Mesendoderm (in vitro differentiated cells): ENCODE data around the gene EVI5.
"Not testable (repeated sequence)": the region's sequence is repeated elsewhere in the genome, so short reads cannot be mapped to it uniquely, and the experiment has no call there.

ENCODE experiments used
- DNase-seq: peaks from one replicate; pipeline ENCODE4 v3.0.0; 2013
- H2AK5ac ChIP-seq: 2 replicates; pipeline ENCODE4 v1.6.1; 2013; ENCODE audit warnings: low read length, inconsistent platforms
- H2BK120ac ChIP-seq: 2 replicates; pipeline ENCODE4 v1.6.1; 2013; ENCODE audit warnings: low read depth, mild to moderate bottlenecking, low read length, moderate library complexity, mixed read lengths
- H2BK15ac ChIP-seq: replicated peaks from 2 replicates; pipeline ENCODE4 v1.6.1; 2013; ENCODE audit warnings: low read depth, mild to moderate bottlenecking, moderate library complexity
- H2BK5ac ChIP-seq: 2 replicates; pipeline ENCODE4 v1.6.1; 2013; ENCODE audit warnings: low read length, inconsistent platforms
- H3K18ac ChIP-seq: 2 replicates; pipeline ENCODE4 v1.6.1; 2013; ENCODE audit warnings: mild to moderate bottlenecking, low read length, mixed read lengths
- H3K23ac ChIP-seq: one replicate; pipeline ENCODE4 v1.6.1; 2013; ENCODE audit warnings: low read length
- H3K27ac ChIP-seq: 2 replicates; pipeline ENCODE4 v1.5.1; 2013; ENCODE audit warnings: low read depth, mild to moderate bottlenecking, inconsistent platforms, low read length, moderate library complexity
- H3K27me3 ChIP-seq: 2 replicates; pipeline ENCODE4 v1.6.1; 2013; ENCODE audit warnings: low read length, control low read depth, mild to moderate bottlenecking, inconsistent platforms; ENCODE audit not compliant: insufficient read depth, poor library complexity
- H3K36me3 ChIP-seq: 2 replicates; pipeline ENCODE4 v1.6.1; 2013; ENCODE audit warnings: low read length, inconsistent platforms; ENCODE audit not compliant: control insufficient read depth, insufficient read depth
- H3K4ac ChIP-seq: one replicate; pipeline ENCODE4 v1.6.1; 2013; ENCODE audit warnings: low read depth, mild to moderate bottlenecking, low read length, moderate library complexity
- H3K4me1 ChIP-seq: 2 replicates; pipeline ENCODE4 v1.6.1; 2013; ENCODE audit warnings: low read depth, low read length, inconsistent platforms; ENCODE audit not compliant: control insufficient read depth
- H3K4me2 ChIP-seq: 2 replicates; pipeline ENCODE4 v1.6.1; 2013; ENCODE audit warnings: low read length
- H3K4me3 ChIP-seq: 2 replicates; pipeline ENCODE4 v1.5.1; 2013; ENCODE audit warnings: mild to moderate bottlenecking, low read length
- H3K56ac ChIP-seq: one replicate; pipeline ENCODE4 v1.6.1; 2013; ENCODE audit warnings: low read length
- H3K79me1 ChIP-seq: 2 replicates; pipeline ENCODE4 v1.6.1; 2013; ENCODE audit warnings: low read length, inconsistent platforms
- H3K79me2 ChIP-seq: 2 replicates; pipeline ENCODE4 v1.6.1; 2013; ENCODE audit warnings: mild to moderate bottlenecking, low read length; ENCODE audit not compliant: control insufficient read depth, insufficient read depth
- H3K9ac ChIP-seq: 2 replicates; pipeline ENCODE4 v1.6.1; 2013; ENCODE audit warnings: low read length, inconsistent platforms
- H4K5ac ChIP-seq: one replicate; pipeline ENCODE4 v1.6.1; 2013; ENCODE audit warnings: low read length
- H4K8ac ChIP-seq: one replicate; pipeline ENCODE4 v1.6.1; 2013; ENCODE audit warnings: low read depth, mild to moderate bottlenecking, control low read depth, low read length, moderate library complexity
- WGBS: extraction: QIAGEN DNeasy Blood & Tissue Kit; methylation state at CpG from one replicate; pipeline ENCODE4 v1.1.7; 2013; ENCODE audit warnings: low lambda C conversion rate, missing lambda C conversion rate; ENCODE audit not compliant: insufficient coverage; ENCODE audit errors: extremely low coverage; 5-methylcytosine and 5-hydroxymethylcytosine counted together

EVI5 gene

GRCh38 chr1:92790867-92791266 lies 6.0 kb upstream of the EVI5 start:
- no peaks in the 10 kb centered on the region for H3K79me1 ChIP-seq
- H3K18ac ChIP-seq, result no peak overlapping the region
- H4K8ac ChIP-seq, result no peak overlapping the region
- no peak overlapping the region for H3K56ac ChIP-seq
- no peak overlapping the region for H3K23ac ChIP-seq
- no peak overlapping the region for H3K4me2 ChIP-seq
- H3K27me3 ChIP-seq, result no peaks in the 10 kb centered on the region
- WGBS, result no CpG with 5 or more reads among the region's 2 CpGs
- no peak overlapping the region for H3K27ac ChIP-seq
- no peak overlapping the region for H4K5ac ChIP-seq
- H3K4ac ChIP-seq, result no peak overlapping the region
- H3K4me1 ChIP-seq, result peaks cover 2% of the 10 kb centered on the region
- H3K36me3 ChIP-seq, result no peaks in the 10 kb centered on the region
- H2BK120ac ChIP-seq, result no peak overlapping the region
- no peak overlapping the region for H2BK15ac ChIP-seq
- H3K4me3 ChIP-seq, result no peak overlapping the region
- H2BK5ac ChIP-seq, result no peak overlapping the region
- H2AK5ac ChIP-seq, result no peak overlapping the region
- DNase-seq, result no peak
- no peak overlapping the region for H3K9ac ChIP-seq
- no peaks in the 10 kb centered on the region for H3K79me2 ChIP-seq

GRCh38 chr1:92790081-92790480 lies 5.2 kb upstream of the EVI5 start:
- Histone ChIP-seq H3K4me3 (no peak overlapping the region), H3K79me1 (no peaks in the 10 kb centered on the region), H4K8ac (no peak overlapping the region), H4K5ac (no peak overlapping the region), H3K56ac (no peak overlapping the region), H2BK15ac (no peak overlapping the region), H3K18ac (no peak overlapping the region), H3K4me1 (peaks cover 2% of the 10 kb centered on the region), H3K79me2 (no peaks in the 10 kb centered on the region), H3K23ac (no peak overlapping the region), H3K9ac (no peak overlapping the region), H3K4me2 (no peak overlapping the region), H2AK5ac (no peak overlapping the region), H3K27me3 (no peaks in the 10 kb centered on the region), H3K4ac (no peak overlapping the region), H2BK120ac (no peak overlapping the region), H3K27ac (no peak overlapping the region), H2BK5ac (no peak overlapping the region), H3K36me3 (no peaks in the 10 kb centered on the region)
- DNase-seq, result no peak

- Histone ChIP-seq H2AK5ac (no peak overlapping the region), H3K27ac (no peak overlapping the region), H2BK15ac (no peak overlapping the region), H3K9ac (no peak overlapping the region), H3K27me3 (no peaks in the 10 kb centered on the region), H3K36me3 (no peaks in the 10 kb centered on the region), H3K4me2 (no peak overlapping the region), H3K79me1 (peaks cover 3% of the 10 kb centered on the region), H2BK5ac (no peak overlapping the region), H3K4me3 (no peak overlapping the region), H3K4me1 (no peaks in the 10 kb centered on the region), H3K4ac (no peak overlapping the region), H3K23ac (no peak overlapping the region), H4K5ac (no peak overlapping the region), H2BK120ac (no peak overlapping the region), H4K8ac (no peak overlapping the region), H3K79me2 (peaks cover 1% of the 10 kb centered on the region), H3K18ac (no peak overlapping the region), H3K56ac (no peak overlapping the region)
- no peak for DNase-seq
- WGBS, result no CpG with 5 or more reads among the region's 5 CpGs
Observed at GRCh38 chr1:92786111-92786901, 1.4 kb upstream of the EVI5 start.

- Histone ChIP-seq H2BK120ac (no peak overlapping the region), H3K4me1 (no peaks in the 10 kb centered on the region), H3K18ac (peak overlapping the region; percentile 13), H3K27me3 (no peaks in the 10 kb centered on the region), H3K56ac (peak overlapping the region; percentile 95), H2BK15ac (no peak overlapping the region), H4K5ac (no peak overlapping the region), H3K23ac (no peak overlapping the region), H3K79me1 (peaks cover 3% of the 10 kb centered on the region), H3K27ac (peak overlapping the region; percentile 74), H2AK5ac (no peak overlapping the region), H3K4ac (no peak overlapping the region), H3K4me2 (peak overlapping the region; percentile 82), H4K8ac (no peak overlapping the region), H2BK5ac (no peak overlapping the region), H3K79me2 (peaks cover 1% of the 10 kb centered on the region), H3K36me3 (no peaks in the 10 kb centered on the region), H3K9ac (peak overlapping the region; percentile 93), H3K4me3 (peak overlapping the region; percentile 87)
- peak; percentile 42 for DNase-seq
- no CpG with 5 or more reads among the region's 25 CpGs for WGBS
Observed at GRCh38 chr1:92784021-92784638, 778 bp downstream of the EVI5 start.

GRCh38 chr1:92783550-92783949 lies 1.4 kb downstream of the EVI5 start:
- not testable (repeated sequence) for H3K23ac ChIP-seq, H2AK5ac ChIP-seq, H3K4me2 ChIP-seq, H3K9ac ChIP-seq, H3K79me1 ChIP-seq, H3K4me3 ChIP-seq, H3K56ac ChIP-seq, H4K5ac ChIP-seq, H2BK5ac ChIP-seq, H2BK120ac ChIP-seq, H3K27me3 ChIP-seq, H3K79me2 ChIP-seq, H3K4me1 ChIP-seq, H3K4ac ChIP-seq, H3K36me3 ChIP-seq, H4K8ac ChIP-seq, H3K27ac ChIP-seq, H2BK15ac ChIP-seq, H3K18ac ChIP-seq
- WGBS, result no CpG with 5 or more reads among the region's 14 CpGs
- peak; percentile 53 for DNase-seq
